Immature natural killer cell (primary cell): ENCODE data around the gene TSPAN18. TPM values are rescaled to one million over a fixed set of nuclear protein-coding genes. Genes with fewer than 3 reads are reported as not detected.

Source experiments
- DNase-seq, 3 donors: peaks; one replicate each; pipeline ENCODE4 v3.0.0; 2022; ENCODE audit warnings: mixed read lengths in 1 of 3
- H3K27ac Mint-ChIP-seq, 6 donors: one replicate each; pipeline ENCODE4 v1.8.0; 2020; ENCODE audit warnings: mixed read lengths in 6 of 6, mild to moderate bottlenecking in 5 of 6, inconsistent platforms in 4 of 6, moderate library complexity in 3 of 6
- H3K27me3 Mint-ChIP-seq, 3 donors: one replicate each; pipeline ENCODE4 v1.8.0; 2020 to 2021; ENCODE audit warnings: low read depth in 3 of 3, mild to moderate bottlenecking in 3 of 3, mixed read lengths in 3 of 3, moderate library complexity in 3 of 3, inconsistent platforms in 1 of 3
- H3K36me3 Mint-ChIP-seq, 3 donors: one replicate each; pipeline ENCODE4 v1.8.0; 2020; ENCODE audit warnings: mixed read lengths in 3 of 3, inconsistent platforms in 2 of 3, mild to moderate bottlenecking in 2 of 3
- H3K4me1 Mint-ChIP-seq, 2 donors: one replicate each; pipeline ENCODE4 v1.8.0; 2020; ENCODE audit warnings: inconsistent platforms in 2 of 2, mild to moderate bottlenecking in 2 of 2, mixed read lengths in 2 of 2, moderate library complexity in 1 of 2
- H3K4me3 Mint-ChIP-seq, 5 donors: one replicate each; pipeline ENCODE4 v1.8.0; 2020; ENCODE audit warnings: mild to moderate bottlenecking in 5 of 5, mixed read lengths in 5 of 5, inconsistent platforms in 3 of 5, moderate library complexity in 3 of 5
- H3K9me3 Mint-ChIP-seq, 6 donors: one replicate each; pipeline ENCODE4 v1.8.0; 2020; ENCODE audit warnings: mild to moderate bottlenecking in 6 of 6, mixed read lengths in 6 of 6, inconsistent platforms in 4 of 6, moderate library complexity in 3 of 6
- polyA plus RNA-seq, 3 donors: library from polyadenylated mRNA; unstranded; fragments of 300-500 nt; fragmentation: Illumina TruSeq; gene quantifications; one replicate each; pipeline ENCODE4 v1.2.3, GENCODE V29; 2021

Gene TSPAN18, protein sequence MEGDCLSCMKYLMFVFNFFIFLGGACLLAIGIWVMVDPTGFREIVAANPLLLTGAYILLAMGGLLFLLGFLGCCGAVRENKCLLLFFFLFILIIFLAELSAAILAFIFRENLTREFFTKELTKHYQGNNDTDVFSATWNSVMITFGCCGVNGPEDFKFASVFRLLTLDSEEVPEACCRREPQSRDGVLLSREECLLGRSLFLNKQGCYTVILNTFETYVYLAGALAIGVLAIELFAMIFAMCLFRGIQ
- polyA plus RNA-seq: under 1 TPM; 0.84 to 0.93 (median 0.86) TPM

DNA sequence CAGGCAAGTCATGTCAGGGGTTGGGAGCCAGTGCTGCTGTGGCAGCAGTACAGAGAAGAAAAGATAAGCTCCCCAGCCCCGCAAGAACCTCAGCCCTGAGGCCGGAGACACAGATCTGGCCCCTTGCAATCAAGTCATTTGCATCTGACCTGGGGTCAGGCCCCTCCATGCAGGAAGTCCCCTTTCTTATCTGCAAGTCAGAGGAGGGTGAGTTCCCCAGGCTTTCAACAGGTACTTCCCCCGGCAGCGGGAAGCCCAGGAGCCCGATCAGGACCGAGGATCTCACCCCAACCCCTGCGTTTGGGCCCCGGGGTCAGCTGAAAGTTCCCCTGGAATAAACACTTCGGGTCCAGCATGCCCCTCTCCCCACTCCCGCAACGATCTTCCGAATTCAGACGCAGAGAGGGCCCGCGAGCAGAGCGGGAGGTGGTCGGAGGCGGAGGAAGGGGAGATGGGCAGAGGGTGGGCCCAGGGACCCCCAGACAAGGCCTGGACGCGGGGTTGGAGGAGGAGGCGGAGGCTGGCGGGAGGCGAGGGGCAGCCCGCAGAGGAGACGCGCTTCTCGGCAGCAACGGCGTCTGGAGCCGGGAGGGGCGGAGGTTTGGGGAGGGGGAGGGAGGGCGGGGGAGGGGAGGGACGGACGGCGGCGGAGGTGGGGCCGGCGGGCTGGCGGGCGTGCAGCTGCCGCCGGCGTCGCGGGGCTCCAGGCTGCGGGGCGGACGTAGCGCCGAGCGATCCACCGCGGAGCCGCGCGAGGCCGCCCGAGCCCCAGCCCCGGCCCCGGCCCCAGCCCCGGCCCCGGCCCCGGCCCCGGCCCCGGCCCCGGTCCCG is at the start of gene TSPAN18:
TSS of gene TSPAN18 (plus strand) at position 680 of the 831 bp plus-strand sequence. CDS start 179,455 bp downstream, outside the sequence.
- no peaks in the 10 kb centered on the region for H3K36me3 Mint-ChIP-seq
- peaks cover 17 to 23% of the 10 kb centered on the region in 2 donors for H3K4me1 Mint-ChIP-seq
- peak within 1 kb of the TSS in 1 of 6 donors; percentile 5 for H3K27ac Mint-ChIP-seq
- H3K27me3 Mint-ChIP-seq: peaks cover 5 to 28% (median 15%) of the 10 kb centered on the region in 3 donors
- DNase-seq: peak; percentile 6 to 26 (median 14)
- no peaks in the 10 kb centered on the region for H3K9me3 Mint-ChIP-seq
- H3K4me3 Mint-ChIP-seq: peak within 1 kb of the TSS; percentile 64 to 81 (median 75)

DNA sequence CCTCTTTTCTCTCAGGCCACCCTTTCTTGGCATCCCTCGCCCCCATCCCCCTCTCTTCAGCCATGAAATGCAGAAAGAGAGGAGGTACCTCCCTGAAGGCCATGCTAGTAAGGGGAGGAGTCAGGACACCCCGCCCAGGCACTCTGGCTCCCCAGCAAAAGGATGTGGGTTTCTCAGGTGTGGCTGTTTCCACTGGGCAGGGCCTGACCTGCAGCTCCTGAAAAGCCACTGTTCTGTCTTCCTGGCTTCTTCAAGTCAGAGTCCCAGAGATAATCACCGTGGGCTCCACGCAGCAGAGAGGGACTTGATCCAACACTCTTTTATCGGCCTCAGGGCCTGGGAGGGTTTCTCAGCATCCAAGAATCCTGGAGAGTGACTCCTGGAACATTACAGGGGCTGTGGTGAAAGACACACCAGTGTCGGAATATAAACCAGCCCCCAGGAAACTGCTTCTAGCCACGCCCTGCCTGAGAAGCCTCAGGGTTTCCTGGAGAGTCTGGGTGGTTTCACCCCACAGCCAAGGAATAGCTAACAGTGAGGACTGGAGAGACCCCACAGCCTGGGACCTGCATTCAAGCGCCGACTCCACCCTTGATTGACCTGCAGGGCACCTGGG is 45.7 kb upstream of the TSPAN18 start:
- Mint-ChIP-seq H3K4me3 (peak overlapping the region; percentile 38 to 68 (median 56)), H3K9me3 (no peaks in the 10 kb centered on the region), H3K4me1 (peaks cover 23 to 31% of the 10 kb centered on the region in 2 donors), H3K27me3 (peaks cover 0 to 3% (median 2%) of the 10 kb centered on the region in 3 donors), H3K27ac (peak overlapping the region in 4 of 6 donors; percentile 23 to 81 (median 64)), H3K36me3 (no peaks in the 10 kb centered on the region)
- peak; percentile 19 to 26 (median 21) for DNase-seq

DNA sequence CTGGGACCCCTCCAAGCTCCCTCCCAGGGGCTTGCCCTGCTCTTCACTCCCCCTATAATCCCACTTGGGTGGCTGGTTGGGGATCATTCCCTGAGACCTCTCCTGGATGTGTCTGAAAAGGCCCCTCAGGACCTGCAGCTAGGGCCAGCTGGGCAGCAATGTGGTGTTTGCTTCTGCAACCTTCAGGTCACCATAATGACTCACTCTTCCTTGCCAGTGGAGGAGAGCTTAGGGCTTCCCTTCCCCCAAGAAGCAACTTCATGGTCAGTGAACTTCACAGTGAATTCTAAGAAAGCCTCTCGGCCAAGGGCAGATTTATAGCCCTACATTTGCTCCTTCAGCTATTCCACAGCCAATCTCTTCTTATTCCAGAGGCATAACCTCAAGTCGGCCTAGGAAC is 45.1 kb upstream of the TSPAN18 start:
- DNase-seq: no peak
- Mint-ChIP-seq H3K36me3 (no peaks in the 10 kb centered on the region), H3K27me3 (peaks cover 0 to 3% (median 2%) of the 10 kb centered on the region in 3 donors), H3K4me1 (peaks cover 23 to 31% of the 10 kb centered on the region in 2 donors), H3K9me3 (no peaks in the 10 kb centered on the region), H3K27ac (peak overlapping the region in 3 of 6 donors; percentile 3 to 54 (median 23)), H3K4me3 (peak overlapping the region; percentile 18 to 68 (median 56))

DNA sequence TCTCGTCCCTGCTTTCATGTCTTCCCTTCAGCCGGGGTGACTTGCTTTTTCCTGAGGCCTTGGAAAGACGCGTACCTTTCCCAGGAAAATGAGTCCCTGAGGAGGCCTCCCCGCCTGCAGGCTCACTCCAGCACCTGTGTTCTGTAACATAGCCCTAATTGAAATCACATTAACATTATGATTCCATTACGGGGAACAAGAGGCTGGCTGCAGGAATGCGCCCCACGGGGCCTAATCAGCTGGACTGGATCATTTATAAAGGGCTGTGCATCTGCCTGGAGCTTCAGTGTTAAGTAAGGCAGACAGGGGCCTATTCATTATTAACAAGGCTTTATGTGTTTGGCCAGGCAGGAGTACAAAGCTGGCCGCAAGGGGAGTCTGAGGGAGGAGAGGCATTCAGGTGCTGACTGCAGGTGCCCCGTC is 41.9 kb upstream of the TSPAN18 start:
- Mint-ChIP-seq H3K36me3 (no peaks in the 10 kb centered on the region), H3K27me3 (peaks cover 0 to 2% (median 0%) of the 10 kb centered on the region in 3 donors), H3K9me3 (peaks cover 0 to 2% (median 0%) of the 10 kb centered on the region in 6 donors), H3K4me3 (no peak overlapping the region), H3K27ac (no peak overlapping the region), H3K4me1 (peaks cover 22 to 28% of the 10 kb centered on the region in 2 donors)
- DNase-seq: no peak

DNA sequence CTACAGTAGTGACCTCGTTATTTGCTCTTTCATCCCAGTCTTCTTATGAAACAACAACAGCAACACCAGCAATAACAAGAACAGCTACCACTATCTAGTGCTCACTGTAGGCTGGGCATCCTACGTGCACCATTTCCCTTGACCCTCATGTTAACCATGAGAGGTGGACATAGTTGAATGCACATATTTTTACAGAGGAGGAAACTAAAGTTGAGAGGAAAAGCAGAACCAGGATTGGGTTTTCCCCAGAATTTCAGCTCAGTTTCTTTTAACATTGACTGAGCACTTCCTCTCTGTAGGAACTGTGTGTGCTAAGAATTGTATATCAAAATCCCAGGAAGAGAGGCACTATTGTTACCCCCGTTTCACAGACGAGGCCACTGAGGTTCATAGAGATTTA is 39.4 kb upstream of the TSPAN18 start:
- Mint-ChIP-seq H3K4me1 (peaks cover under 1 to 3% of the 10 kb centered on the region in 2 donors), H3K4me3 (no peak overlapping the region), H3K36me3 (no peaks in the 10 kb centered on the region), H3K27me3 (peaks cover 0 to 2% (median 0%) of the 10 kb centered on the region in 3 donors), H3K27ac (no peak overlapping the region), H3K9me3 (peaks cover 0 to 2% (median 0%) of the 10 kb centered on the region in 6 donors)
- no peak for DNase-seq

DNA sequence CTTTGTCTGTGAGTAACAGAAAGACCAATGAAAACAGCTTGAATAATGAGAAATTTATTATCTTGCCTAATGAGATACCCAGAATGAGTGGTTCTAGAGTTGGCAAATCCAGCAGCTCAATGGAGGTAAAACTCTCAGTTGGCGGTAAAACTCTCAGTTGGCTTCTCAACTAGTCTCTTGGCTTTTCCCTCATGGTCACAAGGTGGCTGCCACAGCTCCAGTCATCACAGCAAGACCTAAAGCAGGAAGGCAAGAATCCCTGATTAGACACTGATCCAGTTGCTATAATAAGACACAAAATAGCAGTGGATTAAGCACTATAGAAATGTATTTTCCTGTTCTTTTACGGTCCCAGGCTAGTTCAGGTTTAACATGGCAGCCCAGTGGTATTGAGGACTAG is 37.5 kb upstream of the TSPAN18 start:
- peaks cover 0 to 2% (median 0%) of the 10 kb centered on the region in 3 donors for H3K27me3 Mint-ChIP-seq
- H3K9me3 Mint-ChIP-seq: peaks cover 0 to 2% (median 0%) of the 10 kb centered on the region in 6 donors
- no peak overlapping the region for H3K4me3 Mint-ChIP-seq
- H3K36me3 Mint-ChIP-seq: no peaks in the 10 kb centered on the region
- no peak overlapping the region for H3K27ac Mint-ChIP-seq
- H3K4me1 Mint-ChIP-seq: no peaks in the 10 kb centered on the region
- no peak for DNase-seq

DNA sequence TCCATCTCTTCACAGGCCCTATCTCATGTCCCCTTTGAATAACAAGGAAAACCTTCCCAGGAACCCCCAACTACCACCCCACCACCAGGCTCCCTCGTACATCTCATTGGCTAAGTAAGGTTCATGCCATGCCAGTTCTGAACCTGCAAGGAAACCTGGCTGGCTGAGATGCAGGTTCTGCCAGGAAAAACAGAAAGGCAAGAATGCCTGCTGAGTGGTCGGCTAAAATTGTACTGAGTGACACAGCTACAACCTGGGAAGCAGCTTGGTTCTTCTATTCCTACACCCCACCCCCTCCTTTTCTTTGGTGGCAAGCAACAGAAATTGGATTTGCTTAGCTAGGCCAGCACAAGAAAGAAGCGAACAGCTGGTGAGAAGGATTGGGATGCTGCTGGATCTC is 36.1 kb upstream of the TSPAN18 start:
- no peak overlapping the region for H3K27ac Mint-ChIP-seq
- no peaks in the 10 kb centered on the region for H3K4me1 Mint-ChIP-seq
- peaks cover 0 to 2% (median 0%) of the 10 kb centered on the region in 6 donors for H3K9me3 Mint-ChIP-seq
- H3K36me3 Mint-ChIP-seq: no peaks in the 10 kb centered on the region
- no peak for DNase-seq
- H3K4me3 Mint-ChIP-seq: no peak overlapping the region
- H3K27me3 Mint-ChIP-seq: no peaks in the 10 kb centered on the region

DNA sequence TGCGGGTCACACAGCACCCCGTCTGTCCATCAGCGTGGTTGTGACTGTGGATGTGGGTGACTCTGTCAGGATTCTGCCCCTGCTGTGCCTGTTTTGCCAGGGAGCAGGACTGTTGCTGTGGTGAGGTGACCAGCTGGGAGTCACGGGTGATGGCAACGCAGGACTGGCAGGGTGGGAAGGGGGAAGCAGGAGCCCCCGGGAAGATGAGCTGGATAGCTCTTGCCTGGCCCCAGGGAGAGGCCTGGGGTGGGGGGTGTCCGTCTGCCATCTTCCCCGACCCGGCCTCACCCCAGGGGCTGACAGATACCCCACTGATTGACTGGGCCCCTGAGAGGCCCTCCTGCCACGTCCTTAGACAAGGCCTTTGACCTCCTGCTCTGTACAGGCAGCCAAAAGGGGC is 34.3 kb upstream of the TSPAN18 start:
- no peak overlapping the region for H3K4me3 Mint-ChIP-seq
- no peak for DNase-seq
- H3K36me3 Mint-ChIP-seq: no peaks in the 10 kb centered on the region
- H3K27me3 Mint-ChIP-seq: peaks cover 0 to 3% (median 0%) of the 10 kb centered on the region in 3 donors
- no peaks in the 10 kb centered on the region for H3K4me1 Mint-ChIP-seq
- H3K9me3 Mint-ChIP-seq: peaks cover 0 to 2% (median 0%) of the 10 kb centered on the region in 6 donors
- no peak overlapping the region for H3K27ac Mint-ChIP-seq

DNA sequence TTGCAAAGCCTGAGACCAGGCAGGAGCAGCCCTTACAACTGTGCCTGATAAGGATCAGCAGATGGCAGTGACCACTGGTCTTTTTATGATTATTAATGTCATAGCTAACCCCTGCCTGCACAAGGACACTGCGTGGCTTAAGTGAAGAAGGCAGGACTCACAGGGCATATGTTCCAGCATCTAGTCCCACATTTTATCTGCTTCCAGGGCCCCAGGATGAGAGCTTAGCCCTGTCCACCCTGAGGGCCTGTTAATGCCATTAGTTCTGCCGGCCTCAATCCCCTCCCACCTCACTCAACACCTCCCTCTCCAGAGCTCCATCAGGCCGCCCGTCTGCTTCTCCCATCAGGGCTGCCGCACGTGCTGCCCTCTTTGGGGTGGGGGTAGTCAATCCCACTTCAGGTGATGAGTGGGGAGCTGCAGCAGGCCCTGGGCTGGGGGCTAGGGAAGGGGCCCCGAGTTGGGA is 33.1 kb upstream of the TSPAN18 start:
- Mint-ChIP-seq H3K9me3 (peaks cover 0 to 2% (median 0%) of the 10 kb centered on the region in 6 donors), H3K4me3 (no peak overlapping the region), H3K36me3 (no peaks in the 10 kb centered on the region), H3K27me3 (peaks cover 0 to 3% (median 0%) of the 10 kb centered on the region in 3 donors), H3K4me1 (no peaks in the 10 kb centered on the region), H3K27ac (no peak overlapping the region)
- no peak for DNase-seq

DNA sequence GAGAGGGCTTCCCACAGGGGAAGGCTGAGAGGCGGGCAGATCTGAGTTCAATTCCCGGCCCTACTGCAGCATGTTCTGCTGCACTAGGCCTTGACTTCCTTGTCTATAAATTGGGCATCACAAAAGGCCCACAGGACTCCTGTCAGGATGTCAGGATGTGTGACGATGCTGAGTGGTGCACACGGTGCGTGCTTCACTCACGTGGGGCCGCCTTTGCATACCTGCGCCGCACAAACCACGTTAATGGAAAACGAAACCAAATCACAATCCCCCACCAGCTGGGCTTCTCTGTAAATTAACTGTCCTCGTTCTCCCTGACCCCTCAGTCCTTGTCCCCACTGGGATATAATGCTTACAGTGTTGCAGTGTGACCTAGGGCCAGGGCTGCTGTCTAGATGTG is 32.3 kb upstream of the TSPAN18 start:
- Mint-ChIP-seq H3K36me3 (no peaks in the 10 kb centered on the region), H3K4me1 (no peaks in the 10 kb centered on the region), H3K27ac (no peak overlapping the region), H3K27me3 (peaks cover 2 to 3% (median 2%) of the 10 kb centered on the region in 3 donors), H3K9me3 (no peaks in the 10 kb centered on the region), H3K4me3 (no peak overlapping the region)
- DNase-seq: no peak

DNA sequence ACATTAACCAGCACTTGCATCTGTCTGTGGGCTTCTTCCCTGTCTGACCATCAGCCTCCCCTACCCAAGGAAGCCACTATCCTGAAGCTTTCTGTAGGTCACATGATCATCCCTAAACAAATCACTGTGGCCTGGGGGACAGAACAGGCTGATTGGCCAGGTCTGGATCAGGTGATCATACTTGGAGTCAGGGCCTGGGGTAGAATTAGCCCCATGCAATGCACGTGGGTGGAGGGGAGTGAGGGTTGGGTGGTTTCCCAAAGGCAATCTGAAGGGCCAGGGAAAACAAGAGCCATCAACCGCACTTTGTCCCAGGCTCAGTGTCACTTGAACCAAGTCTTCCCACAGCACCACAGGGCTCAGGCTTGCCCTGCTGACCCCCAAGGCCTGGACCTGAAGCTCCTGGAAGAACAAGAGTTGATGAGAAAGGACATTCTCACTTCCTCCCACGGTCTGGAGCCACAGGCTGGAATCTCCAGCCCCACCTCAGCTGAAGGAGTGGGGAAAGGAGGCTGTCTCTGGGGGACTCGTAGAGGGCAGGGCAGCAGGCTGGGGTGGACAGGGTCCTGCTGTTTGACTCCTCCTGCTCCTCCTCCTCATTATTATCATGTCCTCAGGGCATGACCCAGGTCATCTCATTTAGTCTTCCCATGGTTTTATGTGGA is 31.5 kb upstream of the TSPAN18 start:
- H3K36me3 Mint-ChIP-seq: no peaks in the 10 kb centered on the region
- H3K27me3 Mint-ChIP-seq: peaks cover 2 to 5% (median 4%) of the 10 kb centered on the region in 3 donors
- no peak for DNase-seq
- no peak overlapping the region for H3K27ac Mint-ChIP-seq
- H3K9me3 Mint-ChIP-seq: no peaks in the 10 kb centered on the region
- H3K4me3 Mint-ChIP-seq: no peak overlapping the region
- H3K4me1 Mint-ChIP-seq: no peaks in the 10 kb centered on the region

DNA sequence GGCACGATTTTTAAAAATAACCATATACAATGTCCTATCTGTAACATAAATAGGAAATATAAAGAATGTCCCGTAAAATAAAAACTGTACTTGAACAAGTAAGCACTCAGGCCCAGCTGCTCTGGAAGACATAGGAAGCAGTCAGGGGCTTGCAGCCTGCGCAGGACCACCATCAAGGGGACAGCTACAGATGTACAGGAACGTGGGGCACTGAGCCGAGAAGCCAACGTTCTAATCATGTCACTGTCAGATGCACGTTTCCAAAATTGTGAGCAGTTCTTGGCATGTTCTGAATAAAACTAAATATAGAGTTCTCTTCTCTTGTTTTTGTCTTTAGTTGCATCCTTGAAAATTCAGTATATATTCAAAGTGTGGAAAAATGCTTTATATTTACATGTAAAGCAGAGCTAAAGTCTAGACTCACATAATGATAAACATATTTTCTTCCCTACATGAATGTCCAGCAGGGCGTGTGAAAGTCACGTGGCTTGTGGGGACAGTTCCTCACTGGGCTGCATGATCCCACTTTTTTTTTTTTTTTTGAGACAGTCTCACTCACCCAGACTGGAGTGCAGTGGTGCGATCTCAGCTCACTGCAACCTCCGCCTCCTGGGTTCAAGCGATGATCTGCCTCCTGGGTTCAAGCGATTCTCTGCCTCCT is 28.4 kb upstream of the TSPAN18 start:
- peaks cover 2 to 5% (median 4%) of the 10 kb centered on the region in 3 donors for H3K27me3 Mint-ChIP-seq
- H3K36me3 Mint-ChIP-seq: no peaks in the 10 kb centered on the region
- H3K4me3 Mint-ChIP-seq: no peak overlapping the region
- H3K9me3 Mint-ChIP-seq: no peaks in the 10 kb centered on the region
- H3K27ac Mint-ChIP-seq: no peak overlapping the region
- no peak for DNase-seq
- H3K4me1 Mint-ChIP-seq: no peaks in the 10 kb centered on the region
